Mammary epithelial cell (primary cell): ENCODE results near the gene COL23A1.

ENCODE experiments used
- CTCF ChIP-seq, 2 donors: IDR thresholded peaks in 1 of 2; conservative IDR thresholded peaks in 1 of 2; 2 replicates each; pipeline ENCODE4 v1.5.1; 2011 to 2012; ENCODE audit warnings: inconsistent platforms in 2 of 2, low read length in 2 of 2, mild to moderate bottlenecking in 2 of 2, control low read depth in 1 of 2, low read depth in 1 of 2; ENCODE audit not compliant: insufficient read depth in 1 of 2; ENCODE audit errors: extremely low read depth in 1 of 2
- EZH2 ChIP-seq: IDR thresholded peaks from 2 replicates; pipeline ENCODE4 v1.6.1; 2012; ENCODE audit warnings: low read length, inconsistent platforms, borderline replicate concordance

- TF ChIP-seq CTCF (conservative IDR thresholded peaks at IDR 0.05 in 1 of 2, IDR thresholded peaks at IDR 0.05 in 1 of 2; ENCODE audit: extremely low read depth in 1 of 2, insufficient read depth in 1 of 2, low read depth in 1 of 2, low read length in 2 of 2), result no peak
- TF ChIP-seq EZH2, result no peak
Measured at GRCh38 chr5:178527458-178528307, 62.5 kb downstream of the COL23A1 start.
